Activated gamma-delta T cell (primary cell): ENCODE measurements around the gene PARVB.

Experiments used
- DNase-seq: peaks from one replicate; lab custom pipeline; 2025; lab: John Stamatoyannopoulos, UW

The PARVB gene

GRCh38 chr22:44136112-44136511 is 112.0 kb downstream of the PARVB start:
- DNase-seq = no peak

- DNase-seq = no peak
Measured at GRCh38 chr22:44136786-44137185, 112.7 kb downstream of the PARVB start.

- no peak for DNase-seq
Measured at GRCh38 chr22:44137415-44137814, 113.3 kb downstream of the PARVB start.

GRCh38 chr22:44139773-44140172 is 115.7 kb downstream of the PARVB start:
- DNase-seq = no peak

- no peak for DNase-seq
Measured at GRCh38 chr22:44142421-44143104, 118.5 kb downstream of the PARVB start.

- no peak for DNase-seq
Measured at GRCh38 chr22:44143105-44143474, 119.0 kb downstream of the PARVB start.

- DNase-seq = no peak
Measured at GRCh38 chr22:44143579-44143978, 119.5 kb downstream of the PARVB start.

- DNase-seq = no peak
Measured at GRCh38 chr22:44144046-44144569, 120.0 kb downstream of the PARVB start.

GRCh38 chr22:44145544-44145943 is 121.4 kb downstream of the PARVB start:
- DNase-seq = no peak

GRCh38 chr22:44146088-44146861 is 122.2 kb downstream of the PARVB start:
- no peak for DNase-seq

GRCh38 chr22:44147008-44147645 is 123.0 kb downstream of the PARVB start:
- DNase-seq = no peak

- no peak for DNase-seq
Measured at GRCh38 chr22:44147821-44148574, 123.9 kb downstream of the PARVB start.

- DNase-seq = no peak
Measured at GRCh38 chr22:44151676-44152075, 127.6 kb downstream of the PARVB start.

GRCh38 chr22:44153710-44154109 is 129.6 kb downstream of the PARVB start:
- no peak for DNase-seq

GRCh38 chr22:44154436-44154942 is 130.4 kb downstream of the PARVB start:
- DNase-seq = no peak

- DNase-seq = no peak
Measured at GRCh38 chr22:44155115-44155514, 131.0 kb downstream of the PARVB start.

- no peak for DNase-seq
Measured at GRCh38 chr22:44157916-44158618, 134.0 kb downstream of the PARVB start.

GRCh38 chr22:44158816-44159215 is 134.7 kb downstream of the PARVB start:
- no peak for DNase-seq

GRCh38 chr22:44159221-44159620 is 135.1 kb downstream of the PARVB start:
- no peak for DNase-seq

- no peak for DNase-seq
Measured at GRCh38 chr22:44159811-44160210, 135.7 kb downstream of the PARVB start.

- DNase-seq = no peak
Measured at GRCh38 chr22:44160421-44160820, 136.3 kb downstream of the PARVB start.
